ENCODE results near the gene MEN1.

DNA sequence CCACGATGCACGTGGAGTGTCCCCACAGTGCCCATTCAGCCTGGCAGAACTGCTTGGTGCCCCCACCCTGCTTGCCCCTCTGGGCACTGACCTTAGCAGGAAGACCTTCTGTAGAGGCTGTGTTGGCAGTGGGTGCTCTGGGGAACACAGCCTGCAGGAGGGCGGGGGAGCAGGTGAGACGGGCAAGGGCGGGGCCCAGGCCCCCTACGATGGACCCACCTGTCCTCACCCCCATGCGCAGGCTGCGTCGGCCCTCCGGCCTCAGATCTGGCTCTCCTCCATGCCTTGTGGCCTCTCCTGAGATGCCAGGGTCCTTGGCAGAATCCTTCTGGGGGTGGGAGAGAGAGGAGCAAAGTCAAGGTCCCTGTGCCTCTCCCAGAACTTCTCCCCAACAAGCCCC, 23.2 kb upstream of the MEN1 start:
- TF ChIP-seq CTCF (conservative IDR thresholded peaks at IDR 0.05; ENCODE audit: low read length), result no peak
- no peak for TF ChIP-seq EZH2phosphoT487 (IDR thresholded peaks at IDR 0.05; ENCODE audit: borderline replicate concordance, low read depth, low read length)

All from OCI-LY7 (cell line).